ENCODE measurements around the gene PCNX3. TPM values are rescaled to one million over a fixed set of nuclear protein-coding genes. Genes with fewer than 3 reads are reported as not detected.
A peak's percentile ranks its signal among the peaks of the same experiment; 100 is the strongest.

PCNX3 gene
- total RNA-seq, 3 donors from 2014 or later = 42.5 to 53.4 (median 47.5) TPM

GRCh38 chr11:65642014-65642671 is 26.6 kb downstream of the PCNX3 start:
- H3K36me3 ChIP-seq (ENCODE audit: low read depth) = no peaks in the 10 kb centered on the region
- H3K4me3 ChIP-seq = no peak overlapping the region
- H3K9me3 ChIP-seq = no peaks in the 10 kb centered on the region
- intact Hi-C loops (cut with DNase I, micrococcal nuclease) = no loop called here
- DNase-seq = peak in 1 of 3 donors; percentile 58
- ATAC-seq = no peak
- H3K4me1 ChIP-seq (ENCODE audit: low read depth) = peaks cover 15% of the 10 kb centered on the region
- TF ChIP-seq CTCF (IDR thresholded peaks at IDR 0.05) = no peak

GRCh38 chr11:65643971-65644370 is 28.4 kb downstream of the PCNX3 start:
- Histone ChIP-seq H3K36me3 (ENCODE audit: low read depth) (no peaks in the 10 kb centered on the region), H3K4me1 (ENCODE audit: low read depth) (peaks cover 9% of the 10 kb centered on the region), H3K4me3 (no peak overlapping the region), H3K9me3 (no peaks in the 10 kb centered on the region)
- no peak for ATAC-seq
- no peak for TF ChIP-seq CTCF (IDR thresholded peaks at IDR 0.05)
- intact Hi-C loops (cut with DNase I, micrococcal nuclease) = no loop called here
- peak in 1 of 3 donors; percentile 58 for DNase-seq

- no peak for TF ChIP-seq CTCF (IDR thresholded peaks at IDR 0.05)
- intact Hi-C loops (cut with DNase I, micrococcal nuclease) = no loop called here
- no peak overlapping the region for H3K4me3 ChIP-seq
- H3K4me1 ChIP-seq (ENCODE audit: low read depth) = peaks cover 4% of the 10 kb centered on the region
- H3K9me3 ChIP-seq = no peaks in the 10 kb centered on the region
- H3K36me3 ChIP-seq (ENCODE audit: low read depth) = no peaks in the 10 kb centered on the region
- ATAC-seq (no peak), DNase-seq (peak in 1 of 3 donors; percentile 50)
These were observed 29.3 kb downstream of the PCNX3 start for GRCh38 chr11:65644837-65645236.

- intact Hi-C loops (cut with DNase I, micrococcal nuclease) = no loop called here
- no peak for TF ChIP-seq CTCF (IDR thresholded peaks at IDR 0.05)
- DNase-seq (peak in 1 of 3 donors; percentile 49), ATAC-seq (no peak)
- no peaks in the 10 kb centered on the region for H3K36me3 ChIP-seq (ENCODE audit: low read depth)
- no peaks in the 10 kb centered on the region for H3K4me1 ChIP-seq (ENCODE audit: low read depth)
- H3K9me3 ChIP-seq = no peaks in the 10 kb centered on the region
- no peak overlapping the region for H3K4me3 ChIP-seq
These were observed 30.1 kb downstream of the PCNX3 start for GRCh38 chr11:65645710-65646109.

GRCh38 chr11:65646288-65646957 is 30.8 kb downstream of the PCNX3 start:
- DNase-seq = peak in 1 of 3 donors; percentile 56
- no peak for ATAC-seq
- H3K36me3 ChIP-seq (ENCODE audit: low read depth) = no peaks in the 10 kb centered on the region
- intact Hi-C loops (cut with DNase I, micrococcal nuclease) = no loop called here
- no peak overlapping the region for H3K4me3 ChIP-seq
- peaks cover 3% of the 10 kb centered on the region for H3K4me1 ChIP-seq (ENCODE audit: low read depth)
- no peak for TF ChIP-seq CTCF (IDR thresholded peaks at IDR 0.05)
- no peaks in the 10 kb centered on the region for H3K9me3 ChIP-seq
